Measurements from ENCODE around the gene MAPRE3.
"Not testable (repeated sequence)": the region's sequence is repeated elsewhere in the genome, so short reads cannot be mapped to it uniquely, and the experiment has no call there.

MAPRE3 gene

DNA sequence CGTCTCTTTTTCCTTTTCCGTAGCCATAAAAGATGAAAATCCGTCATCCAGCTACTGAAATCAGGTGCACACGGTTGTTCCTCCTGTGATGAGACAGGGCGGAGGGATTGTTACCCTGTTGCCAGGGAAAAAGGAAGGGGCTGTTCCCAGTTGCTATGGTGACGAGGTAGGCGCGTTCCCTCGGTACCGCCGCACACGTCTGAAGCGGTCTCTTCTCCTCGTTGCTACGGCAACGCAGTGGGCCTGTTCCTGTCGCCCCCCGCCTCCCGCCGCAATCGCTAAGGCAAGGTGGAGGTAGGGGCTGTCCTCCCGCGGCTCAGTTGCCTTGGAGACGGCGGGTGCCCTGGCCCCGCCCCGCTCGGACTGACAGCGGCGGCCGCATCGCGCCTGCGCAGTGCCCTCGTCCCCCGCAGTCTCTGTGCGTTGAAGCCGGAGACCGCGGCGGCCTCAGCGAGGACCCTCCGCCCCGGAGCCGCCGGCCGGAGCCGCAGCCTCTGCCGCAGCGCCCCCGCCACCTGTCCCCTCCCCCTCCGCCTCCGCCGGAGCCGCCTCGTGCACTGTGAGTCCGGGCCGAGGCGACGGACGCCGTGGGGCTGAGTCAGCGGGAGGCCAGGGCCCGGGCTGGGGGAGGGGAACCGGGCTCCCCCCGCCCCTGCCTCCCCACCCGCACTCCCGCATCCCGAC is at the start of gene MAPRE3:
TSS of gene MAPRE3 (plus strand) at position 394 of the 684 bp plus-strand sequence. CDS start 51,582 bp downstream, outside the sequence.
- peak; percentile 95 for DNase-seq (ENCODE audit: low spot score)

DNA sequence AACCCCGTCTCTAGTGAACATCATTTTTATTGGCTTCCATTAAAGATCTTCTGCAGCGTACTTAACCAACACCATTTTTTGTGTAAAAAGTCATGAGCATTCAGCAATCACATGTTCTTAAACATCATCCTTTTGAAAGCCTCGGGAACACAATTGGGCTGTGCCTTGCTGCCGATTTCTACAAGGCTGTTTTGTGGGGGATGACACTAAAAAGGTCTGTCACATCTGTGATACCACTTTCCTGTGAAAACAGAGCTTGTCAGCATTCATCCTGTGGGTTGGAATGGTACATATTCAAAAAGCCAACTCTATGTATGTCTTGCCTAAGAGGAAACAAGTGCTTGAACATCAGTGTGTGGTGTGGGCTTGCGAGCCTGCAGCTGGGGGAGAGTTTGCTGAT is 49.1 kb upstream of the MAPRE3 start:
- DNase-seq (ENCODE audit: low spot score): no peak

DNA sequence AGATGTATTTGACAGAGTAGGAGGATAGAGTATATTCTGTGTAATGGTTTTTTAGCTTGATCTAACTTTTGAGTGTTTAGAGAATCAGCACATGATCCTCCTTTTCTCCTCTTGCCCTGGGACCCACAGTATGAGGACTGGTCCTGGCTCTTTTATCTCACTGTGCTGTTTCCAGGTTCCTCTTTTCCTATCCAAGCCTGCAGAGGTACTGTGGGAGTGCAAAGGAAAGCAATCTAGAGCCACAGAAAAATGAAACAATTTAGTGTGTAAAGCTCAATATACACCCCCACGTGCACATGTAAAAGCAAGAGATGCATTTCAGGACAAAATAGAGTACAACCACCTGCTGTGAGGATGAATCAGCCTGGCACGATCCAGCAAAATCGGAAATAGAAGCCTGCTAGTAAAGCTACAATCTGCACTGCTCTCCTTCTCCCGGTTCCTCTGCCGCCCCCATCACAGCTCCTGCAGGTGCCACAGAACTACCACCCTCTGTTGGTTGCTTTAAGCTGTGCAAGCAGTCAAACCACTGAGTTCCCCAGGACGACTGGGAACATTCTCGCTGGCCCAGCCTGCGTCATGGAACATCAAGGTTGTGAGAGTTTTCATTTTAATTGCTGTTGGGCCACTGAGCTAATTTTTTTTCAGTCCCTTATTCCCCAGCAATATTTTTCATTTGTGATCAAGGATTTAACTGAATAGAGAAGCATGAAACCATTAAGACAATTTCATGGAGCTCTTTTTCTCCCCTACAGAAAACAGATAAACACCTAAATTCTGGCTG is 47.8 kb upstream of the MAPRE3 start:
- DNase-seq (ENCODE audit: low spot score): peak; percentile 90

DNA sequence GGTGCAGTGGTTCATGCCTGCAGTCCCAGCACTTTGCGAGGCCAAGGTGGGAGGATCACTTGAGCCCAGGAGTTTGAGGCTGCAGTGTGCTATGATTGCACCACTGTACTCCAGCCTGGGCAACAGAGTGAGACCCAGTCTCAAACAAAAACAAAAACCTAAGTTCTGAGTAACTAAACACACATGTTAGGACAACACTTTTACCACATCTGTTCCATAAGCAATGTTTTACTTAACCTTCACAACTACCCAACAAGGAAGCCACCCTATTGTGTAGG is 47.3 kb upstream of the MAPRE3 start:
- DNase-seq (ENCODE audit: low spot score): not testable (repeated sequence)

DNA sequence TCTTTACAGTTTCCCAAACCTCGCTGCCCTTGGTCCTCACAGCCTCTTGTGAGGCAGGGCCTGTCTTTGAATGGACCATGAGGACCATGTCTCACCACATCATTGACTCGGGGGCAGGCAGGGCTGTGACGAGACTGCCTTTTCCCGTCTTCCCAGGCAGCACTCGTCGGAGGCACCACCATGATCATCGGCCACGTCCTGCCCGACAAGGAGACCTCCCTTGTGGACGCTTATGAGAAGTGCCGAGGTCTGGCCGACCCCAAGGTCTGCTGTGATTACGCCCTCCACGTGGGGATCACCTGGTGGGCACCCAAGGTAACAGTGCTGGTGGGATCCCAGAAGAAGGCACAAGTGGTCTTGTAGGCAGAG is 45.7 kb upstream of the MAPRE3 start:
- DNase-seq (ENCODE audit: low spot score): no peak

DNA sequence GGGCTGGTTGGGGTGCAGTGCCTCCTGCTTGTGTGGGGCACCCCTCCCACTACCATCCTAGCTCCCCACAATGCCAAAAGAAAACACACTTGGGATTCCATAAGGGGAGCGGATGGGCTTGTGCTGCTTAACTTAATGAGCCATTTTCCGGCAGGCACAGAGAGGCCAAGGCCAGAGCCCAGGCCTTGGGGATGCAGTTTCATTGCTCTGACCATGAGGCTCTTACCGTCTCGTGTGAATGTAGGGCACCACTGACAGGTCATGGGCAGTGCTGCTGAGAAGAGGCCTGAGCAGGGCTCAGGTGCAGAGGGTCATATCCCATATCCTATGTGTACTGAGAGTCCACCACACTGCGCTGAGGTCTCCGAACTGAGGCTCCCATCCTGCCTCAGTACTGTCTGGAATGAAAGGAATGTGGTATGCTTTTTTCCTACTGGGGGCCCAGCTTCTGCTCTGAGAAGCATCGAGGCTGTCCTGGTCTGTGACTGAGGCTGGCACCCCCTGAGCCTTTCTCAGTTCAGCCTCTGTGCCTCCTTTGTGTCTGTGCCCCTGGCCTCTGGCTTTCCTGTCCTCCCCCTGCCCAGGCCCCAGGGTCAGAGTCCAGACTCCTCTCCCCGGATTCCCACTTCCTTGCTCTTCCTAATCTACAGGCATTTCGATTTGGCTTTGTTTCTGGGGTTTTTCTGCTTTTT is 45.2 kb upstream of the MAPRE3 start:
- no peak for DNase-seq (ENCODE audit: low spot score)

DNA sequence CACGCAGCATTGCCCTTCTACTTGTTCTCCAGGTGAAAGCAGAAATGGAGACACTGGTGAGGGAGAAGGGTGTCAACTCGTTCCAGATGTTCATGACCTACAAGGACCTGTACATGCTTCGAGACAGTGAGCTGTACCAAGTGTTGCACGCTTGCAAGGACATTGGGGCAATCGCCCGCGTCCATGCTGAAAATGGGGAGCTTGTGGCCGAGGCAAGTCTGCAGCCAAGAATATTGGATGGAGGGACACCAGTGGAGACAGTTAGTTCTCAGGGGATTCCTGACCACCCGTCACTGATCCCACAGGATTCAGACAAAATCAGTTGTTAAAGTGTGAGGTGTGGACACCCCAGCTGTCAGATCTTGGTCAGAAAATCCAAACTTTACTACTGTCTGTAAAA is 43.2 kb upstream of the MAPRE3 start:
- no peak for DNase-seq (ENCODE audit: low spot score)

DNA sequence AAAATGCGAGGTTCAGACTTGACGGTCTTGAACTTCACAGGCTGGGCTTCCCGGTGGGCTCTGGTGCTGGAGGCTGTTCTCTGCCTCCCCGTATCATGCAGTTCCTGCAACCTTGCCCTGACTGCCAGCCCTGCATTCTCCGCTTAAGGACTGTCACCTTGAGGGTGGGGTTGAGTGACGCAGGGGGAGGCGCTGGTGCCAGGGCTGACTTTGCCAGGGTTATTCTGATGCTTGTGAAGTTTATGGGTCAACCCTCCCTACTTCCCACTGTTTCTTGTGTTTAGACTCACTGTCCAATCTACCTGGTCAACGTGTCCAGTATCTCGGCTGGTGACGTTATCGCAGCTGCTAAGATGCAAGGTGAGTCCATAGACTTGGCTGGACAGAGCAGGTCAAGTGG is 37.5 kb upstream of the MAPRE3 start:
- no peak for DNase-seq (ENCODE audit: low spot score)

DNA sequence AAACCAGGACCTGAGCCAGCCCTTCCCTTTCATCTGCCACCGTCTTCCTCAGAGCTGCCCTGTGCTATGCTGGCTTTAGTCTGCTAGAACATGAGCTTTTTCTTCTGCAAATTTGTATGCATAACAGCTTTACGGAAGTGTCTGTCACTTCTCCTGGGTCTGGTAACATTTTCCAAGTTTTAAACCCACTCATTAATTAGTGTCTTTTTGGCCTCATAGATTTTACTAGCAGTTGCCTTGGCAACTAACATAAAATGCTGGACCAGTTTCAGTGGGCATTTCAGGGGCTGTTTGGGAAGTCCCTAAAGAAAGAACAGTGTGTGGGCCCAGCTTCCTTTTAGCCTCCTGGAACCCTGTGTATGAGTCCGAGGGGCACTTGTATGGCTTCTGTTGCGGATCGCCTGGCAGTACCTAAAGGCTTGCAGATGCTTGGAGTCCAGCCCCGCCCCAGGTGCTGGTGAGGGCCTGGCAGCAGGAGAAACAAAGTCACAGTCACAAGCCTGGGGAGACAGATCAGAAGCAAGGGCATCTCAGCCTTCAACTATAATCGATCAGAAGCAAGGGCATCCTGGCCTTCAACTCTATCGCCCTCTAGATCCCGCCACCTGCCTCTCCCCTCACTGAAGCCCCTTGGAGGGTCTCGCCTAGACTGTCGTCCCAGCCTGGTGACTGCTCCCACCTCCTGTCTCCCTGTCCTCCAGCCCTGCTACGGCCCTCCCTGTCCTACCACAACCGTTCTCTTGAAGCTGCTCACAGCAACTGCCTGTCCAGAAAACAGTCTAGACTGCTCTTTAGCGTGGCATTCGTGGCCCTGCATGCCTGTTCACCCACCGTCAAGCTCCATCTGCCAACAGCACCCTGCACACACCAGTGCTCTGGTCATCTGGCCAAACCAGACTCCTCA is 36.8 kb upstream of the MAPRE3 start:
- no peak for DNase-seq (ENCODE audit: low spot score)

DNA sequence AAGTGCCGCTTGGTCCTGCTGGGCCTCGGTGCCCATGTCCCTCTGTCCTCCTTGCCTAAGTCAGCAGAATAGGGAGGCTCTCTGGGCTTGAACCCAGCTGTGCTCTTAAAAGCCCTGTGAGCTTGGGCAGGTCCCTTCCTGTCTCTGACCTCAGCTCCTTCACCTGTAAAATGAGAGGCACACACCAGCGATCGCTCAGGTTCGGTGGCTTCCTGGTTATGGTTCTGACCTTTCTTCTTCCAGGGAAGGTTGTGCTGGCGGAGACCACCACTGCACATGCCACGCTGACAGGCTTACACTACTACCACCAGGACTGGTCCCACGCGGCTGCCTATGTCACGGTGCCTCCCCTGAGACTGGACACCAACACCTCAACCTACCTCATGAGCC is 36.1 kb upstream of the MAPRE3 start:
- DNase-seq (ENCODE audit: low spot score): no peak

DNA sequence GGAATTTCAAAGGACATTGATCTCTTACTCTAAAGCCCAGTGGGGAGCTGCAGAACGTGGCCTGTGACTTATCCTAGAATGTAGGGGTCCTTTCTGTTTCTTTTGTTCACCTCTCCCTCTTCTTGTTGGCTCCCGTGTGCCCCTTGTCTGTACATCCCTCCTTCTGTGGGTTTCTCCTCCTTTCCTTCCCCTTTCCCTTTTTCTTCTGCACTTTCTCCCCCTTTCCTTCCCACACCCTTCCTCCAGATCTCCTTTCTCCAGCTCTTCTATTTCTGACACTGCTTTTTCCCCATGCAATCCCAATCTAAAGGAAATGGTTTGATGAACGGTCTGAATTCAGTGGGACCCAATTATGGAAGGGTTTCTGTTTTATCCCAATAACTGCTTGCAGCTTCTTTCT is 35.5 kb upstream of the MAPRE3 start:
- no peak for DNase-seq (ENCODE audit: low spot score)

DNA sequence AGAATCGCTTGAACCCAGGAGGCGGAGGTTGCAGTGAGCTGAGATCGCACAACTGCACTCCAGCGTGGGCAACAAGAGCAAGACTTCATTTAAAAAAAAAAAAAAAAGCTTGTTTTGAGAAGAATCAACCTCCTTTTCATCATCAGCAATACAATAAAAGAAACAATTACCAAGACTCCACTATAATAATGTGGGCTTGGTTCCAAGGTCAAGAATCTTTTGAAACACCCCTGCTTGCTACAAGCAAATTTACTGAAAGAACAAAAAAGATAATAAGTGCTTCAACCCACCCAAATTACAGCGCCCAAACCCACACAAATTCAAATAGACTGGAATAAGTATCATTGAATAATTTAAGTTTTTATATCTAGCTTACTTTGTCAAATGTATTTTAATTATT is 33.6 kb upstream of the MAPRE3 start:
- no peak for DNase-seq (ENCODE audit: low spot score)

DNA sequence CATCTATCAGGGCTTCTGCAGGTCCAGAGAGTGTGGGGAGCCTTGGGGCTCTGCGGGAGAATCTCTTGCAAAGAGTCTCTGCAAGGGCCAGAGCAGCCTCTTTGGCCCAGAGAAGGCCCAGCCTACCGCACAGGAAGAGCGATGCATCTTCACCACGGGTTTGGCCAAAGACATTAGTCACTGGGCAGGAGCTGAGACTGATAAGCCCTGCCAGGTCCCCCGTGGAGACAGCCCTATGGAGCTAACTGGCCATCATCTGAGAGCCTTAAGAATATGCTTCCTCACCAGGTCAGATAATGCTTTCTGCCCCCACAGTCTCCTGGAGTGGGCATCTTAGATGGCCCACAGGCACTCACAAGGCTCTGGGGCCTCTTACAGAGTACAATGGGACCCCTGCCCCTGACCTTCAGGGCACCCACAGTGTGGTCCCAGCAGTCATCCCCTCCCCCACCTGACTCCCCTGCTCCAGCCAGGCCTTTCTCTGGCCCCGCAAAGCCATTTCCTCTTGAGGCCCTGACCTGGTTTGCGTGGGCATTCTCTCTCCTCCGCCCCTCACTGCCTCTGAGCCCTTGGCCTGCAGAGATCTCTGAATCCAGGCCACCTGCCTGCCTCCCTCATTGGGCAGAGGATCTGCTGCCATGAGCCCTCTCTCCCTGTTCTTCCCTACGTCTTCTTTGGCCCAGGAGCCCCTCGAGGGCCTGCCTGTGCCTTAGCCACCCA is 31.9 kb upstream of the MAPRE3 start:
- peak; percentile 33 for DNase-seq (ENCODE audit: low spot score)

DNA sequence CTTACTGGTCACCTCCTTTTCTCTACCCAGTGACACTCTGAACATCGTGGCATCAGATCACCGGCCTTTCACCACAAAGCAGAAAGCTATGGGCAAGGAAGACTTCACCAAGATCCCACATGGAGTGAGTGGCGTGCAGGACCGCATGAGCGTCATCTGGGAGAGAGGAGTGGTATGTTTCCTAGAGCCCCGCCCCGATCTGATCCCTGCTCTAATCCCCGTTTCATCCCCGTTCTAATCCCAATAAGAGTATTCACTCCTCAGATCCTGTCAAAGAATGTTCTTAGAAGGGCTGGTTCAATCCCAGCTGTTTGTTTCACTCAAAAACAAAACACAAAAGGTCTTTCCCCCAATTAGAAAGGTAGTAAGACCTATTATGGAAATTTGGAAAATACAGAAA is 30.4 kb upstream of the MAPRE3 start:
- DNase-seq (ENCODE audit: low spot score): no peak

DNA sequence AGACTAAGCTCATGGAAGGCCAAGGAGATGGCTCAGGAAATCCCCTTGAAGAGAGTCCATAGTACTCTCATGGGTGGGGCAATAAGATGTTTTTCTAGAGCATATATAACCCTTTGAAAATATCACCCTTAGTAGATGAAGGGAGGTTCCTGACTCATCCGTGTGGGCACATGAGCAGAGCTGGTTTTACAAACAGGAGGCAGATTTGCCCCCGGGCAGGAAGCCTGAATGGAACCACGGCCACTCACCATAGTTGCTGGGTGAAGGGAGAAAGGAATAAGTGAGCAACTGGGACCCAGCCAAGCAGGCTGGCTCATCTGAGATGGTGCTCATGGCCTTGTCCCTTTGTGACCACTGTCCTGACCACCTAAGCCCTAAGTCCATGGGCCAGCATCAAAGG is 29.0 kb upstream of the MAPRE3 start:
- no peak for DNase-seq (ENCODE audit: low spot score)

DNA sequence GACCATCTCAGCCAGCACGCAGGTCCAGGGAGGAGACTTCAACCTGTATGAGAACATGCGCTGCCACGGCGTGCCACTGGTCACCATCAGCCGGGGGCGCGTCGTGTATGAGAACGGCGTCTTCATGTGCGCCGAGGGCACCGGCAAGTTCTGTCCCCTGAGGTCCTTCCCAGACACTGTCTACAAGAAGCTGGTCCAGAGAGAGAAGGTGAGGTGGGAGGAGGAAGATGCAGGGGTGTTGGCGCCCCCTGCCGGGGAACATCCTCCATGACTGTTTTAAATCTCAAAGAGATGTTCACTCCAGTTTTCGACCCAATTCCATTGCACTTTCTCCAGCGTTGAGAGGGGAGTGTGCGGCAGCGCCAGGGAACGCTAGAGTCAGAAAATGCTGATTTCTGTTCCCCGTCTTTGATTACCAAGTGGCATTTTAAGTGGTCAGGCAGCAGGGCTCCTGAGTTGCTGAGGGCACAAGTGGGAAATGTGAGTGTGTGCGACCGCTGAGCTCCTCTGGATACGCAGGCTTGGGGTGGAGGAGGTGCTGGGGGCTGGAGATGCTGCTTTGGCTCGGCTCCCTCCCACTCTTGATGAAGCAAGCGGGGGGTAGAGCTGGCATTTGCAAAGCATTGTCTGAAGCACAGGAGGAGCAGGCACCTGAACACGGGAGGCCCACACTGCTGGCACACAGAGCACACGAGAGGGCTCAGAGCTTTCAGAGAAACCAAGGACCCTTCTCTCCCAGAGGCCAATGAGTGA is 27.7 kb upstream of the MAPRE3 start:
- peak; percentile 80 for DNase-seq (ENCODE audit: low spot score)

DNA sequence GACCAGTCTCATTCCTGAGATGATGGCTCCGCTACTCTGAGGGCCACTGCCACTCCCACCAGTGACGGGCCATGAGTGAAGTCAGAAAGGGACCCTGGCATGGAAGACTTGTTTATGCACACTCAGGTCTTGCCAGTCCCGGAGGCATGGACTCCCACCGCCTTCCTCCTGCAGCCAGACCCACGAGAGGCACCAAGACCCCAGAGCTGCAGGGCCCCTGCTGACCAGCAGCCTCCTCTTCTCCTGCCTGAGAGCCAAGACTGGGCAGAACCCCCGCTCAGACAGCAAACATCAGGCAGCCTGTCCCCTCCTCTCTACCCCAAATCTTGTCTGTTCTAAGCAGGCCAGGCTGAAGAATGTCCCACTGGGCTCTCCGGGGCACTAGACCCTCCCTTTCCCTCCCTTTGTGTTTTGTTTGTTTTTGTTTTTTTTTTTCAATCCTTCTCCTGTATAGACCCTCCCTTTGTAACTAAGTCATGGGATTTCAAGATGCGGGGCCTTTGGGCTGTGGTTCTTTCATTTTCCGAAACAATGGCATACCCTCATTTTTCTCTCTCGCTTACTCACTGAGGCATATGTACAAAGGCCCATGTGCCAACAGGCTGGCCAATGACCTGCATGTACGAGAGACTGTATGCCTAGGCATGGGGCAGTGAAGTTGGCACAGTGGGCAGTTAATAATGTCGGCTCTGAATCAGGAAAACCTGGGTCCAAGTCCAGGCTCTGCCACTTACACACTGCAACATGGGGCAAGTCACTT is 24.3 kb upstream of the MAPRE3 start:
- no peak for DNase-seq (ENCODE audit: low spot score)

DNA sequence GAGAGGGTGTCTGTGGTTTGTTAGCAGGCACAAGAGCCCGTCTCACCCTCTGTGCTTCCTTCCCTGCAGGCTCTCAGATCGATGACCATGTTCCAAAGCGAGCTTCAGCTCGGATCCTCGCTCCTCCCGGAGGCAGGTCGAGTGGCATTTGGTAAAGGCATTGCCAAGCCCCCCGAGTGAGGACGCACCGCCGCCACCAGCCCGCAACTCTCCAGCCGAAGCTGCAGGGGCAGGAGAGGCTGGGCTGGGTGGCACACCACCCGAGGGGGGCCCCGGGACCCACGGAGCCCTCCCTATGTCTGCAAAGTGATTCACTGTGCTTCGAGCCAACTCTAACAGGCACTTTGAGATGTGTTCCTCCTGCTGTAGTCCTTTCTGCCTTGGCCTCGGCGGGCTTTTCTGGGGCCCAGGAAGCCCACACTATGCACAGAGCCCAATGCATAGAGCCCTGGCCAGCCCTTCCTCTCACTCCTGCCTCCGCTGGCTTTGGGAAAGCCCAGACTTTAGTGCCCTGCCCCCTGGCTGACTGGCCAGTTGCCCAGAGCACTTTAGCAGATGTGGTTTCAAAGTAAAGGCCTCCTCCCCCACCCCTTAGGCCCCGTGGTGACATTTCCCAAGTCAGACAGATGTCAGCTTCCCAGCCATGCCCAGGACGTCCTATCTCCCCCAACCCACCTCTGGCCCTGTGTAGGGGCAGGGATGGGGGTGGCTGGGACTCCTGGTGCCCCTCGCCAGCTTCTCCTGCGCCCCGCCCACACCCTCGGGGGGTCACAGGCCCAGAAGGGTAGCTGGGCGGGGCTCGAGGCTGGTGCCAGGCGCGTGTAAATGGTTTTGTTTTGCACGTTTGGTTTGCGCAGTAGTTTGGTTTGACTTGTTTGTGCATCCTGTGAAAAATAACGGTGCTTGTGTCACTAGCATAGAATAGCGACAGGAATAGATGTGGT is 23.3 kb upstream of the MAPRE3 start:
- DNase-seq (ENCODE audit: low spot score): no peak

DNA sequence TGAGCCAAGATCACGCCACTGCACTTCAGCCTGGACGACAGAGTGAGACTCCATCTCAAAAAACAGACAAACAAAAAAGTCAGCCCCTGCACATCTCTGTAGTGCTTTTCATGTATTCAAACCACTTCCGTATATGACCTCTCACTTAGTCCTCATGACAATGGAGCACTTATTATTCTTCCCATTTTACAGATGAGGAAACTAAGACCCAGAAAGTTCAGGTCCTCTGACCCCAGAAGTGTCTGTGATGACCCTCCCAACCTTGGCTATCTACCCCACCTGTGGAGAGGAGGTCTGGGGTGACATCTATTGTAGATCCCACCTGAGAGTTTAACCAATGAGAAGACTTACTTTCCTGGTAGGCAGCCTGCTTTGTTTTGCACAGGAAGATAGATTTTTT is 21.6 kb upstream of the MAPRE3 start:
- DNase-seq (ENCODE audit: low spot score): no peak

All from cerebellar cortex (tissue), 1 donor.